ENCODE data around the gene POR. TPM values are rescaled to one million over a fixed set of nuclear protein-coding genes. Genes with fewer than 3 reads are reported as not detected.

Gene POR
- total and polyA plus RNA-seq, 2 of the 13 experiments (the other 11 are each of a cell fraction or from before 2014, with no cell fraction given): 145 to 266 TPM

DNA sequence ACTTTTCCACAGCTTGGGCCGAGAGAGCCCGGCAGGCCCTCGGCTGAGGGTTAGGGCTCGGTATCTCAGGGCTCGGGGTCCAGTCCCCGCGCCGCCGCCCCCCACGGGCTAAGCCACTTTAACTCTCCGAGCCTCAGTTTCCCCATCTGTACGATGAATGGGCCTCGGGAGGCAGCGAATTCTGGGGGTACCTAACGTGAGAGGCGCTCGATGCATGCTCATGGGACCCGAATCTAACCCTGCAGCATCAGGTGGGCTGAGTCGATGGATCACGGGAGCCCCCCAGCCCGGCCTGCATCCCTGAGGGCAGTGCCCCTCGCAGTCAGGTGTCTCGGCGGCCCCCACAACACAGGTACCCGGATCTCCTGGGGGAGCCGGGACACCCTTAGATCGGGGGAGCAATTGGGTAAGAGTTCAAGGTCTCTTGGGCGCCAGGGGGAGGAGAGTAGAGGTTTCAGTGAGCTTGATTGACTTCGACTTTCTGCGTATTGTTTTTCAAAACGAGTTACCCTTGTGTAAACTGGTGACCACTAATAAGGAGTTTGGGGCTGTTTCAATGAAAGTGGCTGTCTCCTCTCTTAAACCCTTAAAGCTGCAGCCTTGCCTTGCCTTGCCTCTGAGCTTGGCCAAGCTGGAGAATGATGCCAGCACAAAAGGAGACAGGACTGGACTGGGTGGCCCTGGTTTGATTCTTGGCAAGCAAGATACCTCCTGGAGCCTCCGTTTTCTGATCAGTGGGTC, 631 bp downstream of the POR start:
- intact Hi-C loops (cut with micrococcal nuclease; ENCODE audit: unreplicated experiment) (loop anchor here (1.0 kb wide), 1 partner anchor 9 kb away; no protein-coding TSS in a partner anchor), in situ Hi-C loops (cut with HindIII; ENCODE audit: extremely low pct_ligation_motif_present, low pct_unique_long_range_greater_than_20kb) (loop anchor here (5.0 kb wide), 2 partner anchors 38 to 42 kb away; partner anchors contain the start of gene RHBDD2)
- no peak overlapping the region for H2AFZ ChIP-seq (ENCODE audit: low read length)
- ChIA-PET CTCF (ENCODE audit: low intra/inter-chr PET ratio, low total read pairs) (no interaction called here), POLR2A (interaction anchor here (0.9 to 4.4 kb wide), 22 partner anchors 9 to 105 kb away, joined by 3 to 78 read pairs (median 6); partner anchors contain the start of genes RHBDD2 and TMEM120A)
- peak overlapping the region; percentile 91 to 97 (median 95) for H3K4me3 ChIP-seq (replicated peaks in 1 of 3; ENCODE audit: insufficient read depth in 1 of 3, low read depth in 2 of 3, low read length in 3 of 3)
- H4K20me1 ChIP-seq (ENCODE audit: insufficient read depth, low read length): peaks cover 34% of the 10 kb centered on the region
- no peak for FAIRE-seq
- H3K4me2 ChIP-seq (ENCODE audit: low read depth, low read length): peak overlapping the region; percentile 81
- no peaks in the 10 kb centered on the region for H3K9me3 ChIP-seq (ENCODE audit: low read length)
- H3K4me1 ChIP-seq (ENCODE audit: insufficient read depth, low read length): peaks cover 68% of the 10 kb centered on the region
- H3K27me3 ChIP-seq (ENCODE audit: control insufficient read depth in 1 of 2, insufficient read depth in 2 of 2, low read length in 2 of 2): no peaks in the 10 kb centered on the region; a peak in 1 of 5 replicates
- ATAC-seq: peak; percentile 25
- H3K9ac ChIP-seq (ENCODE audit: insufficient read depth, low read depth, low read length): peak overlapping the region; percentile 99
- DNase-seq (ENCODE audit: low spot score): peak; percentile 61
- TSS peak; percentile 66 for BruUV-seq (replicated peaks)
- WGBS (ENCODE audit: low lambda C conversion rate): 0% methylated on average over 8 of the region's 32 CpGs
- H3K79me2 ChIP-seq (ENCODE audit: insufficient read depth, low read length): peaks cover 57% of the 10 kb centered on the region
- peak overlapping the region; percentile 92 for H3K27ac ChIP-seq (ENCODE audit: extremely low read length, insufficient read depth, low read length)
- no peaks in the 10 kb centered on the region for H3K36me3 ChIP-seq (replicated peaks in 1 of 2; ENCODE audit: control insufficient read depth in 1 of 2, insufficient read depth in 2 of 2, low read length in 2 of 2)
- TF ChIP-seq, protein P1, sequence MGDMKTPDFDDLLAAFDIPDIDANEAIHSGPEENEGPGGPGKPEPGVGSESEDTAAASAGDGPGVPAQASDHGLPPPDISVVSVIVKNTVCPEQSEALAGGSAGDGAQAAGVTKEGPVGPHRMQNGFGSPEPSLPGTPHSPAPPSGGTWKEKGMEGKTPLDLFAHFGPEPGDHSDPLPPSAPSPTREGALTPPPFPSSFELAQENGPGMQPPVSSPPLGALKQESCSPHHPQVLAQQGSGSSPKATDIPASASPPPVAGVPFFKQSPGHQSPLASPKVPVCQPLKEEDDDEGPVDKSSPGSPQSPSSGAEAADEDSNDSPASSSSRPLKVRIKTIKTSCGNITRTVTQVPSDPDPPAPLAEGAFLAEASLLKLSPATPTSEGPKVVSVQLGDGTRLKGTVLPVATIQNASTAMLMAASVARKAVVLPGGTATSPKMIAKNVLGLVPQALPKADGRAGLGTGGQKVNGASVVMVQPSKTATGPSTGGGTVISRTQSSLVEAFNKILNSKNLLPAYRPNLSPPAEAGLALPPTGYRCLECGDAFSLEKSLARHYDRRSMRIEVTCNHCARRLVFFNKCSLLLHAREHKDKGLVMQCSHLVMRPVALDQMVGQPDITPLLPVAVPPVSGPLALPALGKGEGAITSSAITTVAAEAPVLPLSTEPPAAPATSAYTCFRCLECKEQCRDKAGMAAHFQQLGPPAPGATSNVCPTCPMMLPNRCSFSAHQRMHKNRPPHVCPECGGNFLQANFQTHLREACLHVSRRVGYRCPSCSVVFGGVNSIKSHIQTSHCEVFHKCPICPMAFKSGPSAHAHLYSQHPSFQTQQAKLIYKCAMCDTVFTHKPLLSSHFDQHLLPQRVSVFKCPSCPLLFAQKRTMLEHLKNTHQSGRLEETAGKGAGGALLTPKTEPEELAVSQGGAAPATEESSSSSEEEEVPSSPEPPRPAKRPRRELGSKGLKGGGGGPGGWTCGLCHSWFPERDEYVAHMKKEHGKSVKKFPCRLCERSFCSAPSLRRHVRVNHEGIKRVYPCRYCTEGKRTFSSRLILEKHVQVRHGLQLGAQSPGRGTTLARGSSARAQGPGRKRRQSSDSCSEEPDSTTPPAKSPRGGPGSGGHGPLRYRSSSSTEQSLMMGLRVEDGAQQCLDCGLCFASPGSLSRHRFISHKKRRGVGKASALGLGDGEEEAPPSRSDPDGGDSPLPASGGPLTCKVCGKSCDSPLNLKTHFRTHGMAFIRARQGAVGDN (CRISPR knock-in tag; IDR thresholded peaks at IDR 0.05): peak; percentile 30; the same call in 1 of the 2 replicates
- TF ChIP-seq FOXP1 (IDR thresholded peaks at IDR 0.05): no peak
- TF ChIP-seq FOXP1 (CRISPR knock-in tag; IDR thresholded peaks at IDR 0.05): peak; percentile 23; the same call in 1 of the 2 replicates
- TF ChIP-seq NCOR1 (IDR thresholded peaks at IDR 0.05; ENCODE audit: borderline replicate concordance, low read length): peak; percentile 61; the same call in 1 of the 2 replicates
- TF ChIP-seq, protein P2, sequence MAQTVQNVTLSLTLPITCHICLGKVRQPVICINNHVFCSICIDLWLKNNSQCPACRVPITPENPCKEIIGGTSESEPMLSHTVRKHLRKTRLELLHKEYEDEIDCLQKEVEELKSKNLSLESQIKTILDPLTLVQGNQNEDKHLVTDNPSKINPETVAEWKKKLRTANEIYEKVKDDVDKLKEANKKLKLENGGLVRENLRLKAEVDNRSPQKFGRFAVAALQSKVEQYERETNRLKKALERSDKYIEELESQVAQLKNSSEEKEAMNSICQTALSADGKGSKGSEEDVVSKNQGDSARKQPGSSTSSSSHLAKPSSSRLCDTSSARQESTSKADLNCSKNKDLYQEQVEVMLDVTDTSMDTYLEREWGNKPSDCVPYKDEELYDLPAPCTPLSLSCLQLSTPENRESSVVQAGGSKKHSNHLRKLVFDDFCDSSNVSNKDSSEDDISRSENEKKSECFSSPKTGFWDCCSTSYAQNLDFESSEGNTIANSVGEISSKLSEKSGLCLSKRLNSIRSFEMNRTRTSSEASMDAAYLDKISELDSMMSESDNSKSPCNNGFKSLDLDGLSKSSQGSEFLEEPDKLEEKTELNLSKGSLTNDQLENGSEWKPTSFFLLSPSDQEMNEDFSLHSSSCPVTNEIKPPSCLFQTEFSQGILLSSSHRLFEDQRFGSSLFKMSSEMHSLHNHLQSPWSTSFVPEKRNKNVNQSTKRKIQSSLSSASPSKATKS (CRISPR knock-in tag; IDR thresholded peaks at IDR 0.05): no peak
- TF ChIP-seq MBNL3 (CRISPR knock-in tag; conservative IDR thresholded peaks at IDR 0.05): no peak
- no peak for TF ChIP-seq BRCA1 (CRISPR knock-in tag; IDR thresholded peaks at IDR 0.05)
- TF ChIP-seq, protein P3, sequence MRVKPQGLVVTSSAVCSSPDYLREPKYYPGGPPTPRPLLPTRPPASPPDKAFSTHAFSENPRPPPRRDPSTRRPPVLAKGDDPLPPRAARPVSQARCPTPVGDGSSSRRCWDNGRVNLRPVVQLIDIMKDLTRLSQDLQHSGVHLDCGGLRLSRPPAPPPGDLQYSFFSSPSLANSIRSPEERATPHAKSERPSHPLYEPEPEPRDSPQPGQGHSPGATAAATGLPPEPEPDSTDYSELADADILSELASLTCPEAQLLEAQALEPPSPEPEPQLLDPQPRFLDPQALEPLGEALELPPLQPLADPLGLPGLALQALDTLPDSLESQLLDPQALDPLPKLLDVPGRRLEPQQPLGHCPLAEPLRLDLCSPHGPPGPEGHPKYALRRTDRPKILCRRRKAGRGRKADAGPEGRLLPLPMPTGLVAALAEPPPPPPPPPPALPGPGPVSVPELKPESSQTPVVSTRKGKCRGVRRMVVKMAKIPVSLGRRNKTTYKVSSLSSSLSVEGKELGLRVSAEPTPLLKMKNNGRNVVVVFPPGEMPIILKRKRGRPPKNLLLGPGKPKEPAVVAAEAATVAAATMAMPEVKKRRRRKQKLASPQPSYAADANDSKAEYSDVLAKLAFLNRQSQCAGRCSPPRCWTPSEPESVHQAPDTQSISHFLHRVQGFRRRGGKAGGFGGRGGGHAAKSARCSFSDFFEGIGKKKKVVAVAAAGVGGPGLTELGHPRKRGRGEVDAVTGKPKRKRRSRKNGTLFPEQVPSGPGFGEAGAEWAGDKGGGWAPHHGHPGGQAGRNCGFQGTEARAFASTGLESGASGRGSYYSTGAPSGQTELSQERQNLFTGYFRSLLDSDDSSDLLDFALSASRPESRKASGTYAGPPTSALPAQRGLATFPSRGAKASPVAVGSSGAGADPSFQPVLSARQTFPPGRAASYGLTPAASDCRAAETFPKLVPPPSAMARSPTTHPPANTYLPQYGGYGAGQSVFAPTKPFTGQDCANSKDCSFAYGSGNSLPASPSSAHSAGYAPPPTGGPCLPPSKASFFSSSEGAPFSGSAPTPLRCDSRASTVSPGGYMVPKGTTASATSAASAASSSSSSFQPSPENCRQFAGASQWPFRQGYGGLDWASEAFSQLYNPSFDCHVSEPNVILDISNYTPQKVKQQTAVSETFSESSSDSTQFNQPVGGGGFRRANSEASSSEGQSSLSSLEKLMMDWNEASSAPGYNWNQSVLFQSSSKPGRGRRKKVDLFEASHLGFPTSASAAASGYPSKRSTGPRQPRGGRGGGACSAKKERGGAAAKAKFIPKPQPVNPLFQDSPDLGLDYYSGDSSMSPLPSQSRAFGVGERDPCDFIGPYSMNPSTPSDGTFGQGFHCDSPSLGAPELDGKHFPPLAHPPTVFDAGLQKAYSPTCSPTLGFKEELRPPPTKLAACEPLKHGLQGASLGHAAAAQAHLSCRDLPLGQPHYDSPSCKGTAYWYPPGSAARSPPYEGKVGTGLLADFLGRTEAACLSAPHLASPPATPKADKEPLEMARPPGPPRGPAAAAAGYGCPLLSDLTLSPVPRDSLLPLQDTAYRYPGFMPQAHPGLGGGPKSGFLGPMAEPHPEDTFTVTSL (CRISPR knock-in tag; IDR thresholded peaks at IDR 0.05; ENCODE audit: borderline replicate concordance): peak; percentile 41; the same call in 1 of the 2 replicates
- TF ChIP-seq AGO2 (optimal IDR thresholded peaks at IDR 0.05; ENCODE audit: low read depth, low read length): peak; percentile 84
- TF ChIP-seq ZBTB7B (CRISPR knock-in tag; IDR thresholded peaks at IDR 0.05): peak; percentile 70; the same call in 1 of the 2 replicates
- TF ChIP-seq EZH2 (conservative IDR thresholded peaks at IDR 0.05; ENCODE audit: low read depth, low read length): no peak
